Upper lobe of left lung (tissue), 4 donors: ENCODE measurements around the gene C12orf76.

Experiments used
- EP300 ChIP-seq, 4 donors: sonication (generic); formaldehyde crosslinking; IDR thresholded peaks; one replicate each; pipeline ENCODE4 v1.5.1; 2017; ENCODE audit warnings: antibody characterized with exemption in 4 of 4, control low read depth in 2 of 4
- POLR2A ChIP-seq, 4 donors: fragments of 450-650 bp; IDR thresholded peaks; one replicate each; pipeline ENCODE4 v1.5.1; 2016 to 2017; ENCODE audit warnings: antibody characterized with exemption in 4 of 4, mild to moderate bottlenecking in 2 of 4
- TF ChIP-seq, protein P1 (sequence below), 6 experiments: fragments of 450-650 bp in 4 of 6; fragments of 200-600 bp in 2 of 6; sonication (generic) in 2 of 6; IDR thresholded peaks; one replicate each; pipeline ENCODE4 v1.5.1; 2016 to 2019; ENCODE audit warnings: antibody characterized with exemption in 6 of 6

DNA sequence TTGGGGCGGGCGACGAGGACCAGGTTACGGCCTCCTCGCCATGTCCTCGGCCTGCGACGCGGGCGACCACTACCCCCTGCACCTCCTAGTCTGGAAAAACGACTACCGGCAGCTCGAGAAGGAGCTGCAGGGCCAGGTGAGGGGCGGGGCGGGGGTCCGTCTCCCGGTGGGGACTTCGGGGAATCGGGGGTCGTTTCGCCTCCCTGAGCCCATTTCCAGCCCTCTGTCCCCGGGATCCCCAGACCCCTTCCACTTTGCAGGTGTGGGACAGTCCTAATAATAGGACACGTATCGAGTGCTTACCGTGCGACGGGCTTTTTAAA is 48.7 kb downstream of the C12orf76 start:
- TF ChIP-seq, protein P1, sequence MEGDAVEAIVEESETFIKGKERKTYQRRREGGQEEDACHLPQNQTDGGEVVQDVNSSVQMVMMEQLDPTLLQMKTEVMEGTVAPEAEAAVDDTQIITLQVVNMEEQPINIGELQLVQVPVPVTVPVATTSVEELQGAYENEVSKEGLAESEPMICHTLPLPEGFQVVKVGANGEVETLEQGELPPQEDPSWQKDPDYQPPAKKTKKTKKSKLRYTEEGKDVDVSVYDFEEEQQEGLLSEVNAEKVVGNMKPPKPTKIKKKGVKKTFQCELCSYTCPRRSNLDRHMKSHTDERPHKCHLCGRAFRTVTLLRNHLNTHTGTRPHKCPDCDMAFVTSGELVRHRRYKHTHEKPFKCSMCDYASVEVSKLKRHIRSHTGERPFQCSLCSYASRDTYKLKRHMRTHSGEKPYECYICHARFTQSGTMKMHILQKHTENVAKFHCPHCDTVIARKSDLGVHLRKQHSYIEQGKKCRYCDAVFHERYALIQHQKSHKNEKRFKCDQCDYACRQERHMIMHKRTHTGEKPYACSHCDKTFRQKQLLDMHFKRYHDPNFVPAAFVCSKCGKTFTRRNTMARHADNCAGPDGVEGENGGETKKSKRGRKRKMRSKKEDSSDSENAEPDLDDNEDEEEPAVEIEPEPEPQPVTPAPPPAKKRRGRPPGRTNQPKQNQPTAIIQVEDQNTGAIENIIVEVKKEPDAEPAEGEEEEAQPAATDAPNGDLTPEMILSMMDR (IDR thresholded peaks at IDR 0.05) = no peak
- TF ChIP-seq POLR2A (IDR thresholded peaks at IDR 0.05) = no peak
- TF ChIP-seq EP300 (IDR thresholded peaks at IDR 0.05) = no peak
